Stimulated activated CD8-positive, alpha-beta memory T cell treated with anti-CD3 and anti-CD28 coated beads, Interleukin-15, amount 100 ng/mL, for 1 hour (primary cell): ENCODE data around the gene EPM2AIP1.
"Not testable (repeated sequence)": the region's sequence is repeated elsewhere in the genome, so short reads cannot be mapped to it uniquely, and the experiment has no call there.

Source experiments
- DNase-seq: peaks from one replicate; pipeline ENCODE4 v3.0.0-alpha.2; 2020; ENCODE audit warnings: low read depth

The EPM2AIP1 gene

DNA sequence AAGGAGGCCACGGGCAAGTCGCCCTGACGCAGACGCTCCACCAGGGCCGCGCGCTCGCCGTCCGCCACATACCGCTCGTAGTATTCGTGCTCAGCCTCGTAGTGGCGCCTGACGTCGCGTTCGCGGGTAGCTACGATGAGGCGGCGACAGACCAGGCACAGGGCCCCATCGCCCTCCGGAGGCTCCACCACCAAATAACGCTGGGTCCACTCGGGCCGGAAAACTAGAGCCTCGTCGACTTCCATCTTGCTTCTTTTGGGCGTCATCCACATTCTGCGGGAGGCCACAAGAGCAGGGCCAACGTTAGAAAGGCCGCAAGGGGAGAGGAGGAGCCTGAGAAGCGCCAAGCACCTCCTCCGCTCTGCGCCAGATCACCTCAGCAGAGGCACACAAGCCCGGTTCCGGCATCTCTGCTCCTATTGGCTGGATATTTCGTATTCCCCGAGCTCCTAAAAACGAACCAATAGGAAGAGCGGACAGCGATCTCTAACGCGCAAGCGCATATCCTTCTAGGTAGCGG is at the start of gene EPM2AIP1:
EPM2AIP1 (minus strand) TSS at position 326 of the 520 bp plus-strand sequence; CDS start at position 272, 54 bp downstream.
- DNase-seq = no peak

DNA sequence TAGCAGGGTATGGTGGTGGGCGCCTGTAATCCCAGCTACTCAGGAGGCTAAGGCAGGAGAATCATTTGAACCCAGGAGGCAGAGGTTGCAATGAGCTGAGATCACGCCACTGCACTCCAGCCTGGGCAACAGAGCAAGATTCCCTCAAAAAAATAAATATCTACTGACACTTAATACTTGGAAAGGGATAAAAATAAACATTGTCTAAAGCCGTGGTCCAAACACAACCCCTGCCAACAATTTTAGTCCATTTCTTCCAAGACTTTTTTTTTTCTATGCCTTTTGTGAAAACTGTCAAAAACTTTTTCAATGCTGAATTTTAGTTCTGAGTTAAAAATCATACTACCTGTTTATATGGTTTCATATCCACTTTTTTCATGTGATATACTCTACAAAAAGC is 49.8 kb upstream of the EPM2AIP1 start:
- not testable (repeated sequence) for DNase-seq

DNA sequence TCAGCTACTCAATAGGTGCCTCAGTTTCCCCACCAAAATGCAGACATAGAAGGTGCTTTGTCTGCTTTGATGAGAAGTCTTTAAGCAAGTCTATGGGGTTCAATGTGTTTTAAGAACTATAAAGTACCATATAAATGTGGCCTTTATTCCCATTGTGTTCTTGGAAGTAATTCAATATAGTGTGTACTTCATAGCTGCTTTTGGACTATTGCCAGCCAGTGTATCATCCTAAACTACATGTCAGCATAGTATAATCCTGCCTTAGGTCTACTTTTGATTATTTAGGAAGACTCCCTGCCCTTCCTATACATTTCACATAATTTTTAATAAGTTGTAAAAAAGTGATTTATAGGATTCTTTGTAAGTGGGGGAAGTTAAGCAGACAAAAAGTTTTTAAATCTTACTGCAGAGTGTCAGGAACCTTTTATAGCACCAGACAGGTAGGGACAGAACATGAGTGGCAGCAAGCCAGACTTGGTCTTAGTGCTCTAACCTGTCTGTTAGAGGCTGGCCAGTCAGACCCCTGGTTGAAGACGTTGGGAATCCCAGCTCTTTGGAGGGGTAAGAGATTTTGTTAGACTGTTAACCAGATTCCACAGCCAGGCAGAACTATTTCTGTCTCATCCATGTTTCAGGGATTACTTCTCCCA is 48.7 kb upstream of the EPM2AIP1 start:
- DNase-seq = no peak

DNA sequence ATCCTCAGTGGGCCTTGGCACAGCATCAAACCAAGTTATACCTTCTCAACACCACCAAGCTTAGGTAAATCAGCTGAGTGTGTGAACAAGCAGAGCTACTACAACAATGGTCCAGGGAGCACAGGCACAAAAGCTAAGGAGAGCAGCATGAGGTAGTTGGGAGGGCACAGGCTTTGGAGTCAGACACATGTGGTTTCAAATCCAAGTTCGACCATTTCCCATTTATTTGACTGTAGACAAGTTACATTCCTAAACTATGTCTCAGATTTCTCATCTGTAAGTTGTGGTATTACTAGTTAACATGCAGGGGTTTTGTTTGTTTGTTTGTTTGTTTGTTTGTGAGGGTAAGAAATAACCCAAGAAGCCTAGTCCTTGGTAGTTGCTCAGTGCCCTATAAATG is 47.3 kb upstream of the EPM2AIP1 start:
- DNase-seq = no peak

DNA sequence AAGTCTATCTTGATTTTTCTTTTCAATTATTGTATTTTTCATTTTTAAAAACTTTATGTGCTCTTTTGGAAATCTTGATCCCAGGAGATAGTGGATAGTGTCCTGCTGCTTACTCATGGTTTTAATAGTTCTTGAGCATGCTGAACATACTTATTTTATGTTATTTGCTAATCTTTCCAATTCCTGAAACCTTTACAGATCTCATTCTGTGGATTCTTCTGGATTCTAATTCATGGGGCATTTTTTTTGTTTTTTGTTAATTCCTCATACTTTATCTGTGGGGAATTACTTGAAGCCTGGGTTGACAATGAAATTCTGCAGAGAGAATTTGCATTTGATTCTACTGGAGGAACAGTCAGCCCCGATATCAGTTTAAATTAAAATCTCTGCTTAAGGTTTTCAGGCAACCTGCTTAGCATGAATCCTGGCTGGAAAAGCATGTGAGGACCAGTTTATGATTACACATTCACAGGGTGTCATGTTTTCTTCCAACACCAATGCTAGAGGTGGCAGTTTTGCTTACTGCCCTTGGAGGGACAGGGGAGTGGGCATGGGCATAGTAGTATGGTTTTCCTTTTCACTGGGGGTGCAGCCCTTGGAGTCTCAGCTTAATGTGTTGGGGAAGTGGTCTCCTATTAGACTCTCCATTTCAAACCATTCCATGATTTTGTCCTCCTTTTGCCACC is 46.4 kb upstream of the EPM2AIP1 start:
- DNase-seq = no peak

DNA sequence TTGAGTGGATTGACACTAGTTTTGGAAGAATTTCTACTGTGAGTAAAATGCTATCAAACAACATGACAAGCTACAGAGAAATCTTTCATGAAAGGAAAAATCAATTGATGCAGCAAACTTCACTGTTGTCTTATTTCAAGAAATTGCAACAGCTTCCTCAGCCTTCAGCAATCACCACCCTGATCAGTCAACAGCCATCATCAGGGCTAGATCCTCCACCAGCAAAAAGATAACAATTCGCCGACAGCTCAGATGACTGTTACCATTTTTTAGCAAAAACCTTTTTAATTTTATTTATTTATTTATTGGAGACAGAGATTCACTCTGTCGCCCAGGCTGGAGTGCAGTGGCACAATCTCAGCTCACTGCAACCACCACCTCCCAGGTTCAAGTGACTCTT is 44.4 kb upstream of the EPM2AIP1 start:
- no peak for DNase-seq

DNA sequence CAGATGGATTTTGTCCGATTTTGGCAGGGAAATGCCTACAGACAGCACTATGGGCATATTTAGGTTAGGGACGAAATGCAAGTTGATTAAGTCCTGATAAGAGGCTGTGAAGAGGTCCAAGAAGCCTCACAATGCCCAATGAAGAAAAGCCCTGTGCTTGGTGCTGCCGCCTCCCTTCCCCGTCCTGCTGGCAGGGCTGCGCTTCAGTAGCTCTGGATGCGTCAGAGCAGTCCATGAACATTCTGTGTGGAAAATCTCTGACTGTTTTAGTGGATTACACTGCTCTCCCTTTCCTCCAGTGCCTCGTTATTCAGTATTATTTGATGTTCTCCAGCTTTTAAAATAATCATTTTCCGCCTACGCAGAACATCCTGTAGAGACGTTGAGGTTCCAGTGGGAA is 40.0 kb upstream of the EPM2AIP1 start:
- DNase-seq = no peak

DNA sequence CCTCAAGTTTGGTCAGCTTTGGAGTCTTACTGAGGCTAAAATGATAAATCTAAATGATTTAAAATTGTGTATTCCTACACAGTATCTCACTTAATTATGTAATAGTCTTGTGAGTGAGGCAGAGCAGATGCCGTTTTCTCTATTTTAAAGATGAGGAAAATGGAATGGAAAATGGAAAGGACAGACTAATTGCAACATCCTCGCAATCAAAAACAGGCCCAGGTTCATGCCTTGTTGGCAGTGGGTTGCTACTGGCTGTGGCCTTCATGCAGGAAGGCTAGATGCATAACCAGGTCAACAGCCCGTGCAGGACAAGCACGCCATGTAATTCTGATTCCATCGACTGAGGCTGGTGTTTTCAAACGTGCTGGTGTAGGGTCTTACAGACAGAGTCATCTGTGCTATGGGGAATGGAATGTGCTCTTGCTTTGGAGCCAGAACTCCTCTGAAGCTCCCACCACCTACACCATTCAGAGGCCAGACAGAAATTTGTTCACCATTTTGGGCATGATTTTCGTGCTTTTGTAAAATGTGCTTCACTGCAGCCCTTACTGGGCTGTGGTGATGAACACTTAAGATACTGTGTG is 38.3 kb upstream of the EPM2AIP1 start:
- DNase-seq = no peak

DNA sequence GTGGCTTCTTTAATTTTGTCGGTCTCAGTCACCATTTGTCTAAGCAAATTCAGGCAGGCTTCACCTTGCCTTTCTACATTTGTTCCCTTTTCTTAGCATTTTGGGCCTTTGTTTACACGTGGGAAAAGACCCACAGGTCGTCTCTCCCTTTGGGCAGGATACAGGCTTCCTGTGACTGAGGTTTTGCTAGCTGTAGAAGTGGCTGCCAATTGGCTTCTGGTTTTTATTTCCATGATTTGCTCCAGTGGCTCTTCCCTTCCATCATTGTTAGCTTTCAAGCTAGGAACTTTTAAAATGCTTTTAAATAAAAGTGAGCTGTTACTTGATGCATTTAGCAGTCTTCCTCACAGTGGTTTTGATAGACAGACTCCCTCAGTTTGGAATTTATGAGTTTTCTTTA is 37.7 kb upstream of the EPM2AIP1 start:
- no peak for DNase-seq

DNA sequence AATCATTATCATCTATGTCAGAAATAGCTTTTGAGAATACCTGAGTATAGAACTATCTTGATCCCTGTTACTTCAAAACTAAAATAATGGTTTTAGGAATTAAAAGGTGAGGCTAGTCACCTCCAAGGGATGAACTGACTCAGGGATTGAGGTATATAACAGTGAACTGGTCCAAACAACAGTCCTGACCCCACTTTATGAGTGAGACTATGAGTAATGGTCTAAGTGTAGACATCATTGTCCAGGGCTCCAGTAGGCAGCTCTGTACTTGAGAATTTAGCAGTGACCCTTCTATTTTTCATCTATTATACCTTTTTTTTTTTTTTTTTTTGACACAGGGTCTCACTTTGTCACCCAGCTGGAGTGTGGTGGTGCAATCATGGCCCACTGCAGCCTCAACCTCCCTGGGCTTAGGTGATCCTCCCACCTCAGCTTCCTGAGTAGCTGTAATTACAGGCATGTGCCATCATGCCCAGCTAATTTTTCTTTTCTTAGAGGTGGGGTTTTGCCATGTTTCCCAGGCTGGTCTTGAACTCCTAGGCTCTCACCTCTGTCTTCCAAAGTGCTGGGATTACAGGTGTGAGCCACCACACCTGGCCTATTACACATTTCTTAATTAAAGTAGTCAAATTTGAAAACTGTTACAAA is 36.7 kb upstream of the EPM2AIP1 start:
- DNase-seq = no peak

DNA sequence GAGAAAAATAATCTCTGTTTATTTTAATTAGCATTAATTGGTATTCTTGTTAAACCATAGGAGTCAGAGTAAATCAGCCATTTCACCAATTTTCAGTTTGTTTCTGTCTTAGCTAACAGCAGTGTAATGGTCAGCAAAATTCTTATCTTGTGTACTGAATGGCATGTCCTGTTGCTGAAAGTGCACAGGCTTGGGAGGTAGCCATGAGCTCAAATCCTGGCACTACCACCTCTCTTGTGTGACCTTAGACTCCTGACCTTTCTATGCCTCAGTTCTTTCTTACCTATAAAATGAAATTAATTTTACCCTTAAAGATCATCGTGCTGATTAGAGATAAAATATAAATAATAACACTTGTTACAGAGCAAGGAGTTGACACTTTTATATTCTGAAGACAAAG is 36.2 kb upstream of the EPM2AIP1 start:
- DNase-seq = no peak

DNA sequence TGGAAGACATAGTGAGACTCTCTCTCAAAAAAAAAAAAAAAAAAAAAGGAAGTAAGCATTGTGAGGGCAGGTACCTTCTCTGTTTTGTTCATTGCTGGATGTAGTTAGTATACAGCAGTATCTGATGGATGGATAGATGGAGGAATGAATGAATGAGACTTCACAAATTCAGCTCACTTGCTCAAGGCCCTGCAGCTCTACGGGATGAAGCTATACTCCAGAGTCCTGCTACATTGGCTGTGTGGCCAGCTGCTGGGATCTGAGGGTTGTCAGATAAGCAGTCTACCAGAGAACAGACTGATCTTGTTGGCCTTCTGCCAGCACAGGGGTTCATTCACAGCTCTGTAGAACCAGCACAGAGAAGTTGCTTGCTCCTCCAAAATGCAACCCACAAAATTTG is 35.4 kb upstream of the EPM2AIP1 start:
- no peak for DNase-seq

DNA sequence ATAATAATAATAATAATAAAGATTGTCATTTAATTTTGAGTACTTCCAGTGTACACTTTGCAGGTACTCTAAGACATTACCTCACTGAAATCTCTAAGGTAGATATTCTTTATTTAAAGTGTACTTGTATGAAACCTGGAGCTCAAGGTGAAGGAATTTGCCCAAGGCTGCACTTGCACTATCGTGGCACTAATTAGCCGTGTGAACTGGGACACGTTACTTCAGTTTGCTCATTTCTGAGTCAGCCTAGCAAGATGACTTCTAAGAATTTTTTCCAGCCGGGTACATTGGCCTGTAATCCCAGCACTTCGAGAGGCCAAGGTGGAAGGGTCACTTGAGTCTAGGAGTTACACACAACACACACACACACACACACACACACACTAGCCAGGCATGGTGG is 33.9 kb upstream of the EPM2AIP1 start:
- DNase-seq = no peak

DNA sequence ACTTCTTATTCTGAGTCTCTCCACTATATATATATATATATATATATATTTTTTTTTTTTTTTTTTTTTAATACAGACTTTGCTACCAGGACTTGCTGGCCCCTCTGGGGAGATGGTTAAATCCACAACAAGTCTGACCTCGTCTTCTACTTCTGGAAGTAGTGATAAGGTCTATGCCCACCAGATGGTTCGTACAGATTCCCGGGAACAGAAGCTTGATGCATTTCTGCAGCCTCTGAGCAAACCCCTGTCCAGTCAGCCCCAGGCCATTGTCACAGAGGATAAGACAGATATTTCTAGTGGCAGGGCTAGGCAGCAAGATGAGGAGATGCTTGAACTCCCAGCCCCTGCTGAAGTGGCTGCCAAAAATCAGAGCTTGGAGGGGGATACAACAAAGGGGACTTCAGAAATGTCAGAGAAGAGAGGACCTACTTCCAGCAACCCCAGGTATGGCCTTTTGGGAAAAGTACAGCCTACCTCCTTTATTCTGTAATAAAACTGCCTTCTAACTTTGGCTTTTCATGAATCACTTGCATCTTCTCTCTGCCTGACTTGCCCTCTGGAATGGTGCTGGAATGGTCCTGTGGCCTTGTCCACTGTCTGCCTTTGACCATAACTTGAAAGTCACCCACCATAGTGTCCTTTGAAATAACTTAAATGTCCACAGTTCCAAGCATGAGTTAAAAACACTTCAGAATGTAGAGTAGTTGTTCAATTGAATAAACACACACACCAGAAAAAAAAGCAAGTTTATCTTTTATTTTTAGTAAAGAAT is 32.8 kb upstream of the EPM2AIP1 start:
- DNase-seq = no peak

DNA sequence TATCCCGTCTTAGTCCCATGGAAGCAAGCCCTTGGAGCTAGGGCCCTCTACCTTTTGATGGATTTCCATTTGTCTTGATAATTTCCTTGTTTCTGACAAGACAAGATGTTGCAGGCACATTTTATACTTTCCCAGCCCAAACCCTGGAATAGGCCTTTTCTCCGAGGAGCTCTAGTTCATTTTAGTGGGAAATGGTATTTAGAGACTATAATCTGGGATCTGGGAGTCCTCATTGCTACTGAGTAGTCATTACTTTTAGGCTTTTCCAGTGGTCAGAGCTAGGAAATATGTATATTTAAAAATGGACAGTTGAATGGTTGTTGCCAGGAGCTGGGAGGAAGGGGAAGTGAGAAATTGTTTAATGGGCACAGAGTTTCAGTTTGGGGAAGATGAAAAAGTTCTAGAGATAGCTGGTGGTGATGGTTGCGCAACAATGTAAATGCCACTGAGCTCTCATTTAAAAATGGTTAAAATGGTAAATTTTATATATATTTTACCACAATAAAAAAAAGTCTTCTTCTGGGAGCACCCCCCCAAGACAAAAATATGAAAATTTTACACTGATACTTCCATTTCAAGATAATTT is 32.0 kb upstream of the EPM2AIP1 start:
- no peak for DNase-seq

DNA sequence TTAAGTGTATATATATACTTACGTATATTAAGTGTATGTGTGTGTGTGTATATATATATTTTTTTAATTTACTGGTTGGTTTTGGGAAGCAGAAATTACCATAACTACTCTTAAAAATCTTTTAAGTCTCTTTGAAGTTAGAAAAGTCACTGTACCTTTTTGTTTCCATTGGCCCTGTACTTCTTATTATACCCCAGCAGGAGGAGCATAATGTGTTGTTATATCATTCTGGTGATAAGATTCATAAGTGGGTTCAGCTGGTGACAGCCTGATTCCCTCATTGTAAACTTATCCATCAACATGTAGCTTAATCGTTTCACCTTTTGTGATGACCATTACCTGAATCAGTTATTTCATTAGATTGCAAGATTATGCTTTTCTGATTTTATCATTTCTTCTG is 31.2 kb upstream of the EPM2AIP1 start:
- no peak for DNase-seq

DNA sequence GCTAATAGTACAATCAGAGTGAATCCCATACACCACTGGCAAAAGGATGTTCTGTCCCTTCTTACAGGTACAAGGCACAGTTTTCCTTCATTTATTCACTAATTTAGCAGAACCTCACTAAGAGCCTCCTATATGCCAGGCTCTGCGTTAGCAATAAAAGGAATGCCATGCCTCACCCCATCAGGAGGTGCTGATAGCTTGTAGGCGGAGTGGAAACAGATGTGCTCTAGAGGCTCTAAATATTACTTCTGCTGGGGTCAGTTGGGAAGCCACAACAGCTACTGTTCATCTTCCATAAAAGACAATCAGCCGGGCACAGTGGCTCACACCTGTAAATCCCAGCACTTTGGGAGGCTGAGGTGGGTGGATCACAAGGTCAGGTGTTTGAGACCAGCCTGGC is 24.8 kb upstream of the EPM2AIP1 start:
- DNase-seq = no peak

DNA sequence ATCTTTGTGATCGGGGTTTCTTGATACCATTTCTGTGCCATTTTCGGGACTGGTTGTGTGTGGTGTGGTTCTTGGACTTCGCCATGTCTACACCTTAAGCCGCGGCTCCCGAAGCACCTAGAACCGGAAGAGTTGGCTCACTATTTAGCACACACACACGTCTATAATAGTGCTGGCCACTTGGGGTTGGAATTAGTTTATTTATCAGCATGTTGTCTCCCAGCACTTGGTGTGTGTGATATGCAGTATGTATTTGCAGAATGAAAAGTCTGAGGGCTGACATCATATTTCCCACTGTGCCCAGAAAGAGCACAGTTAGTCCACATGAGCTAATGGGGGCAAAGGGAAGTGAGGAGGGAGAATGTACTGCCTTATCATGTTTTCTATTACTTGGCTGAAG is 24.0 kb upstream of the EPM2AIP1 start:
- no peak for DNase-seq

DNA sequence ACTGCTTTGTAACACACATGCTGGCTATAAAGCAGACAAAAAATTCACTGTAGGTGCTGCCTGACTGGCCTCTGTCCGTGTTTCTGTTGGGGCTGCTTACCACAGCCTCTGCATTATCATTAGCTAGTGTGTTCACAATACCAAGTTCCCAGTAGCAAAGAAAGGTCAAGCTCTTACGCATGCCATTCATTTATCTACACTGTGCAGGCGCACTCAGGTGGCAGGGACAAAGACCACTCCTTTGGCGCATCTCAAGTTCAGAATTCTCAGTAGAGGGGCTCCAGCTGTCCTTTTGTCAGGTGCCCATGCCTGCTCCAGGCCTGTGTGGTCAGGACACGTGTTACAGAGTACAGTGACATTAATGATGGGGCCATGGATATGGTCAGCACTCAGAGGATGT is 22.7 kb upstream of the EPM2AIP1 start:
- DNase-seq = no peak

DNA sequence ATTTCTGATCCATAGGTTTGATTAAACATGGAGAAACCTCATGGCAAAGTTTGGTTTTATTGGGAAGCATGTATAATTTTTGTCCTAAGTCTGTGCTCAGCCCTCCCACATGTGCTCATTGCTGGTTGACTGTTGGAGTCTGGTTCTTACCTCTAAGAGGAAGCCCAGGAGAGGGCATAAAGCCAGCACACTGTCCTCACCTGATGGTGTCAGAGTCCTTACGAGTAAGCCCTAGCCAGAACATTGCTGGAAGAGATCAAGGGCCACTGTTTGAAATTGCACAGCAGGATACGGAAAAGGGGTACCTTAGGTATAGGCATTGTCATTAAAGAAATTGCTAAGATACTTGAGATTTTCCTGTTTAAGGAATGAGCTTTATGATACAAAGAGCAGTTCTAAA is 21.7 kb upstream of the EPM2AIP1 start:
- DNase-seq = no peak
